IPS-18c (cell line): ENCODE measurements around the gene FGR.

Experiments
- H3K4me3 ChIP-seq: 2 replicates; pipeline ENCODE4 v1.7.0; 2013; ENCODE audit warnings: low read depth, mild to moderate bottlenecking, low read length, moderate library complexity; ENCODE audit not compliant: insufficient read depth
- H3K9me3 ChIP-seq: one replicate; pipeline ENCODE4 v1.6.1; 2013; ENCODE audit warnings: mild to moderate bottlenecking, low read length, moderate library complexity; ENCODE audit not compliant: control insufficient read depth, insufficient read depth

FGR gene

GRCh38 chr1:27609618-27610240, 25.3 kb downstream of the FGR start:
- Histone ChIP-seq H3K9me3 (no peaks in the 10 kb centered on the region), H3K4me3 (no peak overlapping the region)

- no peaks in the 10 kb centered on the region for H3K9me3 ChIP-seq
- no peak overlapping the region for H3K4me3 ChIP-seq
These were observed 25.8 kb downstream of the FGR start for GRCh38 chr1:27609210-27609555.

- no peaks in the 10 kb centered on the region for H3K9me3 ChIP-seq
- H3K4me3 ChIP-seq: no peak overlapping the region
These were observed 27.7 kb downstream of the FGR start for GRCh38 chr1:27607239-27607804.

DNA sequence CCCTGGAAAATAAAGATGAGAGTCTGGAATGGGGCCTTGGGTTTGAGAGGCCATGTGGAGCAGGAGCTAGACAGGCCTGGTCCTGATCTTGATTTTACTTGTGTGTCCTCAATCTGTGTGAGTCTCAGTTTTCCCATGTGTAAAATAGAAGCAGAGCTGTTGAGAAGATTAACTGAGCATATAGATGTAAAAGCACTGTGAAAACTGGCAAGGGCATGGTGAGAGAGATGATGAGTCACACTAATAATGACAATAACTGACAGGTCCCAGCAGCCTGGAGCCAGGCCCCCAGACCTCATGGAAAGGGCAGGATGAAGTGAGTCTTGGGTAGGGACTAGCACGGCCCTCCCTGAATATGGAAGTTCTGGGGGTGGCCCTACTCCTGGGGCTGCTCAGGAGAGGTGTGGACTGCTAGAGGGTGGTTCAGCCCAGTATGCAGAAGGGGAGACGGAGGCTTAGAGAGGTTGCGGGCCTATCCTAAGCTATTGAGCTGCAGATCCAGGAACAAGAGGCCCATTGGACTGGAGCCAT, 28.2 kb downstream of the FGR start:
- 0 out of 2 replicates have a peak overlapping the region, but pooled peaks have one; percentile 2 for H3K4me3 ChIP-seq
- H3K9me3 ChIP-seq: no peaks in the 10 kb centered on the region

- H3K4me3 ChIP-seq: no peak overlapping the region
- H3K9me3 ChIP-seq: no peaks in the 10 kb centered on the region
These were observed 28.9 kb downstream of the FGR start for GRCh38 chr1:27605796-27606707.

DNA sequence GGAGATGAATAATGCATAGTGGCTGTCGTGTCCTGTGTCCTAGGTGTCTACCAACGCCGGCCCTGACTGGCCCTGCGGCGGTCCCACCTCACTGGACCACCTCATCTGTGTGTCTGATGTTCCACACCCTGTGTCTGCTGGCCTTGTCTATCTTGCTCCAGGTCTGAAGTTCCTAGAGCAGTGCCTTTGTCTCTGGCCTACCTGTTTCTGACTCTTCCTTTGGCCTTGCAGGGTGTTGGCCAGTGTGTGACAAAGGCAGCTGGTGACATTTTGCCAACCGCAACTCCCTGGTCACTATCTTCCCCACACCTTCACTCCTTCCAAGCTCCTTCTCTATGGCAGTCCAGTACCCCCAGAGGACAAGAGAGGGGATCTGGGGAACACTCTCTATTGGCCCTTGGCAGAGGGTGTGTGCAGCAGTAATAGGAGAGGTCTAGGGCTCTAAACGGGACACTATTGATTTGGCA, 29.7 kb downstream of the FGR start:
- Histone ChIP-seq H3K9me3 (no peaks in the 10 kb centered on the region), H3K4me3 (no peak overlapping the region)

GRCh38 chr1:27604579-27605299, 30.2 kb downstream of the FGR start:
- H3K4me3 ChIP-seq: peak overlapping the region; percentile 77

GRCh38 chr1:27603681-27604578, 31.1 kb downstream of the FGR start, which contains the start of gene AHDC1:
Gene AHDC1 (minus strand): TSS chr1:27604144. CDS start chr1:27552115, 52,029 bp downstream.
- peak within 1 kb of the TSS; percentile 77 for H3K4me3 ChIP-seq
- H3K9me3 ChIP-seq: peaks cover 5% of the 10 kb centered on the region

More at GRCh38 chr1:27604579-27605299, 30.2 kb downstream of the FGR start:
- no peaks in the 10 kb centered on the region for H3K9me3 ChIP-seq

- Histone ChIP-seq H3K4me3 (peak overlapping the region; percentile 77), H3K9me3 (peaks cover 5% of the 10 kb centered on the region)
These were observed 31.7 kb downstream of the FGR start for GRCh38 chr1:27603309-27603680.

DNA sequence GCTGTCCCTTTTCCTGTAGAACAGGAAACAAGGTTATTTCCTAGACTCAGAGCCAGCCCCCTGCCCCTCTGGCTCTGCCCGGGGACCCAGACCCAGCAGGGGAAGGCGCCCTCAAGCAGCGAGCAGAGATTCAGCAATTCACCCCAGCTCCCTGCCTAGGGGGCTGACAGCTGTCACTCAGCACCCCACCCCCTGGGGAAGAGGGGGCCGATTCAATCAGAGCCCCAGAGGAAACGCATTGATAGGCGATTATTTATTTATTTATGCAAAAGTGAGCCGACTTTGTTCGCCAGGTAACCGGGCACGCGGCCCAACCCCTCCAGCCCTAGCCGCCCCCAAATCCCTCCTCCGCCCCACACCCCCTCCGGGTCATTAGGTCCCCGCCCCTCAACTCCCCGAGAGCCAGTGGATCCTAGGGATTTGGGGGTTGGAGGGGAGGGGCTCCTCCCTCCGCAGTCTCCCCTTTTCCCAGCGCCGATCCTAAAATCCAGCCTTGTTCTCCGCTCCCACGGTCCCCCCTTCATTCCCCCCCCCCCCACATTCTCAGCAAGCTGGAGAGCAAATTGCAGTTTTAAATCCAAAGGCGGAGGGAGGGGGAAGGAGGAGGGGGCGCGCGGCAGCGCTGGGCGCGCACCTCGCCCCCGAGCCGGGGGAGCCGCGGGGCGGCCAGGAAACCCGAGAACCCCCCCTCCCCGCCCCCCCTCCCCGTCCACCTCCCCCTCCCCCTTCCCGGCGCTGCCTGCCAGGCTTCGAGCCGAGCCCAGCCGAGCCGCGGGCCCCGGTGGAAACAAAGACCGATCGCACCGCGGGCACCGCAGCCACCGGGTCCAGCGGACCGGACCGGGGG, 32.3 kb downstream of the FGR start:
- Histone ChIP-seq H3K4me3 (peak overlapping the region; percentile 77), H3K9me3 (peaks cover 5% of the 10 kb centered on the region)

GRCh38 chr1:27601771-27602461, 33.1 kb downstream of the FGR start:
- peaks cover 5% of the 10 kb centered on the region for H3K9me3 ChIP-seq
- H3K4me3 ChIP-seq: peak overlapping the region; percentile 77

DNA sequence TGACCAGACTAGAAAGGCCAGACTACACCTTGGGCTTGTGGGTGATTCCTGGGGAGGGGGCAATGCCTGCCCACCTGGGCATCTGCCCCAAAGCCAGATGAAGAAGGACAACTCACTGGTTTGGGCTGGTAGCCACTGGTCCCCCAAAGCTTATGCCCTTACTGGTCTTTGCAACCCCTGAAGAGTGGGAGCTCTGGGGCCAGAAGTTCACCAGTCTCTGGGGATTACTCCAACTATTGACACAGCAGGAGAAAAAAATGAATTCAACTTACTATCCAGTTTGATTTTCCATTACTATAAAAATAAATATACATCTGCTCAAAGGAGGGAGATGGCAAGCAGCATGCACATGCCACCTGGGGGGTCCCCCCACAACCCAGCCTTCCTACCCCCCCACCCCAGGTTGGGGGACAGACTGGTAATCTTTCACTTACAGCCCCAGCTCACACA, 33.6 kb downstream of the FGR start:
- Histone ChIP-seq H3K9me3 (peaks cover 5% of the 10 kb centered on the region), H3K4me3 (0 out of 2 replicates have a peak overlapping the region, but pooled peaks have one; percentile 77)

- Histone ChIP-seq H3K4me3 (no peak overlapping the region), H3K9me3 (peaks cover 5% of the 10 kb centered on the region)
These were observed 34.3 kb downstream of the FGR start for GRCh38 chr1:27600498-27601175.
